ENCODE data around the gene LRRC53.

LRRC53 gene

DNA sequence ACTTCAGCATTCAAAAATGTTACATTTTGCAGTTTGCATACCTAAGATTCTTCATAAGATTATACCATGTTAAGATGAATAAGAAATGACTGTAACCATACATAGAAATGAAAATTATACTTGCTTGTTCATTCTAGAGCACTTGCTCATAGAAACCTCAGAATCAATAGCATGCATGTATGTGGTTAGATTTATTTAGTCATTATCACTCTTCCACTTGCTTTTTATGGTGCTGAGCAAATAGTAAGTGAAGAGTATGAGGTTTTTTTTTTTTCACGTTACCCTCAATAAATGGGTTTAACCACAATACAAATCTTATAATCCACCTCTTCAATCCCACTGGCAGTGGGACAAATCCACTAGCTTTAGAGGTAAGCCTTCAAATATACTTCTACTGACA, 84.7 kb downstream of the LRRC53 start:
- DNase-seq (ENCODE audit: low read depth), result no peak
- TF ChIP-seq, protein P1, sequence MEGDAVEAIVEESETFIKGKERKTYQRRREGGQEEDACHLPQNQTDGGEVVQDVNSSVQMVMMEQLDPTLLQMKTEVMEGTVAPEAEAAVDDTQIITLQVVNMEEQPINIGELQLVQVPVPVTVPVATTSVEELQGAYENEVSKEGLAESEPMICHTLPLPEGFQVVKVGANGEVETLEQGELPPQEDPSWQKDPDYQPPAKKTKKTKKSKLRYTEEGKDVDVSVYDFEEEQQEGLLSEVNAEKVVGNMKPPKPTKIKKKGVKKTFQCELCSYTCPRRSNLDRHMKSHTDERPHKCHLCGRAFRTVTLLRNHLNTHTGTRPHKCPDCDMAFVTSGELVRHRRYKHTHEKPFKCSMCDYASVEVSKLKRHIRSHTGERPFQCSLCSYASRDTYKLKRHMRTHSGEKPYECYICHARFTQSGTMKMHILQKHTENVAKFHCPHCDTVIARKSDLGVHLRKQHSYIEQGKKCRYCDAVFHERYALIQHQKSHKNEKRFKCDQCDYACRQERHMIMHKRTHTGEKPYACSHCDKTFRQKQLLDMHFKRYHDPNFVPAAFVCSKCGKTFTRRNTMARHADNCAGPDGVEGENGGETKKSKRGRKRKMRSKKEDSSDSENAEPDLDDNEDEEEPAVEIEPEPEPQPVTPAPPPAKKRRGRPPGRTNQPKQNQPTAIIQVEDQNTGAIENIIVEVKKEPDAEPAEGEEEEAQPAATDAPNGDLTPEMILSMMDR (IDR thresholded peaks at IDR 0.05; ENCODE audit: control insufficient read depth, extremely low read depth, insufficient read depth), result no peak
- H3K4me3 ChIP-seq (ENCODE audit: low read depth, low read length), result no peak overlapping the region

DNA sequence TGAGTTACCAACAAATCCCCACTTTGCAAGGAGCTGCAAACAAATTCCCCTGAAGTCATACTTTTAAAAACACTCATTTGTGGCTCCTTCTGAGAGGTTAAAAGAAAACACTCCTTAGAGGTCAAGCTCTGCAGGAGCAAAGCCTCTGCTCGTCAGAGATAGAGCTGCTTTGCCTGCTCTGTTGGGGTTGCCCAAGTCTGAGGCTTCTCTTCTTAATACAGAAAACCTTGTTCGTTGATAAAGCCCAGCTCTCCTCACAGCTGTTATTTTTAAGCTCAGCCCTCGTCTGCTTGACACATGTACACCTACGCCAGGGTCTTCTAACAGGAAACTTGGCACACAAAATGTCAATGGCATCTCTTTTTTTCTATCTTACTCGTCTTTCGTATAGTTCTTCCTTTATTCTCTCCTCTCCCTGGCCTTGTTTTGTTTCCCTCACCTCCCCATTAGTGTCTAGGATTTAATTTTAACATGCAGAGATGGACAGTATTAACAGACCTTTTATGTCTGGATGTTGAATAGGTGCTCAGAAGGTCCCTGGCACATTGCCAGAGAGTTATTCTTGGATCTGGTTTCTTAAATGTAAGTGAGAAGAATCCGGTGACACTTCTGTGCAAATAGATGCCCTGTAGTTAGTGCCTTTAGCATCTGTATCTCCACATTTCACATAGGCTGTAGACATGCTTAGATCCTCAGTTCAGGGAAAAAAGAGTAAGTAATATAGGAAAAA, 86.0 kb downstream of the LRRC53 start:
- TF ChIP-seq, protein P1 (IDR thresholded peaks at IDR 0.05; ENCODE audit: control insufficient read depth, extremely low read depth, insufficient read depth), result no peak
- DNase-seq (ENCODE audit: low read depth), result no peak
- H3K4me3 ChIP-seq (ENCODE audit: low read depth, low read length), result no peak overlapping the region

DNA sequence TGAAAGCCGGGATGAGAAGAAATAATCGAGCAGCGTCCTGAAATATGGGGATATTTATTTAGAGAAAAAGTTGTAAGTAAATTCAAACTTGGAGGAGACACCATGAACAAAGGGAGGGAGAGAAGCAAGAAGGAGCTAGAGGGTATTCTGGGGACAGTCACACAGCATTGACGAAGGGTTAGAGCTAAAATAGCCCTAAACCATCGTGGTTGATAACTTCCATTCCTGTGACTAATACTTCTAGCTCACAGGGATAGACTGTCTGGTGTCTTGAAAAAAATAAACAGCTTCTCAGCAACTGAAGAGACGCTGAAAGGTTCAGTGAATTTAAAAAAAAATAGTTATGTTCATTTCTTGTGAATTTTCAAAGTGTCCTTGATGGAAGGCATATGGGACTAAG, 86.7 kb downstream of the LRRC53 start:
- no peak for DNase-seq (ENCODE audit: low read depth)
- no peak overlapping the region for H3K4me3 ChIP-seq (ENCODE audit: low read depth, low read length)
- TF ChIP-seq, protein P1 (IDR thresholded peaks at IDR 0.05; ENCODE audit: control insufficient read depth, extremely low read depth, insufficient read depth), result no peak

DNA sequence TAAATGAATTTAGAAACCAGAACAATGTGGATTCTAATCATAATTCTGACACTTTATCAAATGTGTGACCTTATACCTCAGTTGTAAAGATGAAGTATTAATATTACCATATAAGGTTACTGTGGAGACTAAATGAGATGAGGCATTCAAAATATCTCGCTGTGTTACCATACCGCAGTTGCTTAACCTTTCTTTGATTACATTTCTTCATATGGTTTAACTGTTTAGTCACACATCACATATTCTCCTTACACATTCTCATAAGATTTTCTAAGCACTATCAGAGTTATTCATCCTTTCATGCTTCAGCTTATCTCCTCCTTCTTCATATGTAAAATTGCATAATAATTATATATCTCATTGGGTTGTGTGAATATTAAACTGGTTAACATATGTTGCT, 88.9 kb downstream of the LRRC53 start:
- TF ChIP-seq, protein P1 (IDR thresholded peaks at IDR 0.05; ENCODE audit: control insufficient read depth, extremely low read depth, insufficient read depth), result no peak
- no peak for DNase-seq (ENCODE audit: low read depth)
- no peak overlapping the region for H3K4me3 ChIP-seq (ENCODE audit: low read depth, low read length)

DNA sequence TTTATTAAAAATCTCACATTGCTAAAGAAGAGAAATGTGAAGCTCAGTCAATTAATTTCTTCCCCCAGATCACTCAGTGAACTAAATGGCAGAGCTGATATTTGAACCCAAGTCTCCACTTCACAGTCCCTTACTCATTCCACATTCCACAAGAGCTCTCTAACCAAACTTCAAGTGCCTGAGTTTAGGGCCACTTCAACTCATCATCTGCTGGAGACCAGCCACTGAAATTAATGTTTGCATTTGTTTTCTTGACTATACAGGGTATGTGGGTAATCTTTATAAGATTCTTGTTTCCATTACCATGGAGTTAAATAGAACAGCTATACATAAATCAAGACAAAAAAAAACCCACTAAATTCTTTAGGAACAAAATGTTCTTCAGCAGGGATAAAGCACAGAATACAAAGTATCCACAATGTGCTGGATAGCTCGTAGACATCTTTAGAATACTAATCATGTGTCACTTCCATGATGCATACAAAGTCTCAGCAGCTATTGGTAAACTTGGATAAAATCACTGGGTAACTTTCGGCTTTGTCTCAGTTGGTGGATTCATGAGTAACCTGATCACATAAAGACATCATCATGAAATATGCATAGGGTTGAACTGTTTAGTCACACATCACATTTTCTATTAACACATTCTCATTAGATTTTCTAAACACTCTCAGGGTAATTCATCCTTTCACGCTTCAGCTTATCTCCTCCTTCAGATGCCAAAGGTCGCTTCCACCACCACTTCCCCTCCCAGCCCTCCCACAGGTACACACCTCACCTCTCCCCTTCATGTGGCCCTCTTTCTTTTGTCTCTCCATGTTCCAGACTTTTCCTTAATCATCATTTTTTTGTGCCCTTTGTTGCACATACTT, 89.8 kb downstream of the LRRC53 start:
- TF ChIP-seq, protein P1 (IDR thresholded peaks at IDR 0.05; ENCODE audit: control insufficient read depth, extremely low read depth, insufficient read depth), result no peak
- H3K4me3 ChIP-seq (ENCODE audit: low read depth, low read length), result no peak overlapping the region
- DNase-seq (ENCODE audit: low read depth), result no peak

DNA sequence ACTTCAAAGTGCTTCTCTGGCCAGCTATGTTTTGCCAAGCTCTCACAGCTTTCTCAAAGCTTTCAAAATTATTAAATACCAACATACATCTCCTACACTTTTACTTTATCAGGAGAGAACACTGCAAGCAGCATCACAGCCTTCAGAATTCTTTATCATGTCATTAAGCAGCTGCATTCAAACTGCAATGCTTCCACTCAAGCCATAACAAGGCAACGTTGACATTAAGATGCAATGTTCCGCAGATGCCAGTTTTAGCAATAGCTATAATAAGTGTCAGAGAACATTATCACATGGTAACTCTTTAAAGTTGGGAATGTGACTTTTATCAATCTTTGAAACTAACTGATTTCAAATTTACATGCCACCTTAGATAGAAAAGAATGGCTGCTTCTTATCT, 91.9 kb downstream of the LRRC53 start:
- TF ChIP-seq, protein P1 (IDR thresholded peaks at IDR 0.05; ENCODE audit: control insufficient read depth, extremely low read depth, insufficient read depth), result no peak
- no peak overlapping the region for H3K4me3 ChIP-seq (ENCODE audit: low read depth, low read length)
- no peak for DNase-seq (ENCODE audit: low read depth)

Data from LNCaP clone FGC (cell line).